HG03175 (cell line): ENCODE results near the gene PTK7.

Experiments
- ATAC-seq: cut with Tn5 transposase; IDR thresholded peaks from one replicate; pipeline ENCODE4 v1.9.1; 2021; ENCODE audit warnings: mild to moderate bottlenecking, moderate library complexity; ENCODE audit not compliant: unreplicated experiment

The PTK7 gene

GRCh38 chr6:43143235-43144128 is 67.4 kb downstream of the PTK7 start:
- ATAC-seq = peak; percentile 76

DNA sequence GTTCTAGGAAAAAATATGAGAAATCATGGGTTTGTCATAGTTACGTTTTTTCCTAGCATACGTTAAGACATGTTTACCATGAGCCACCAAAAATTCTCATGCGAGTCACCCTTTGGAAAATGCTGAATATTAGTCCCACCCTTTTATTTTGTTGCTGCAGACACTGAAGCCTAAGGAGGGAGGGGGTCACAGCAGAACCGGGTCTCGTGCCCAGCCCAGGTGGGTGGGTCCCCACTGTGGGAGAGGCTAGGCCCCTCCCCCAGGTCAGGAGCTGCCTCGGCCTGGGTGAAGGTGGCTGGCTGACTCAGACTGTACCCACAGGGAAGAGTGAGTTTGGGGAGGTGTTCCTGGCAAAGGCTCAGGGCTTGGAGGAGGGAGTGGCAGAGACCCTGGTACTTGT is 68.8 kb downstream of the PTK7 start:
- ATAC-seq = no peak

- ATAC-seq = no peak
These were observed 70.1 kb downstream of the PTK7 start for GRCh38 chr6:43146261-43146660.

DNA sequence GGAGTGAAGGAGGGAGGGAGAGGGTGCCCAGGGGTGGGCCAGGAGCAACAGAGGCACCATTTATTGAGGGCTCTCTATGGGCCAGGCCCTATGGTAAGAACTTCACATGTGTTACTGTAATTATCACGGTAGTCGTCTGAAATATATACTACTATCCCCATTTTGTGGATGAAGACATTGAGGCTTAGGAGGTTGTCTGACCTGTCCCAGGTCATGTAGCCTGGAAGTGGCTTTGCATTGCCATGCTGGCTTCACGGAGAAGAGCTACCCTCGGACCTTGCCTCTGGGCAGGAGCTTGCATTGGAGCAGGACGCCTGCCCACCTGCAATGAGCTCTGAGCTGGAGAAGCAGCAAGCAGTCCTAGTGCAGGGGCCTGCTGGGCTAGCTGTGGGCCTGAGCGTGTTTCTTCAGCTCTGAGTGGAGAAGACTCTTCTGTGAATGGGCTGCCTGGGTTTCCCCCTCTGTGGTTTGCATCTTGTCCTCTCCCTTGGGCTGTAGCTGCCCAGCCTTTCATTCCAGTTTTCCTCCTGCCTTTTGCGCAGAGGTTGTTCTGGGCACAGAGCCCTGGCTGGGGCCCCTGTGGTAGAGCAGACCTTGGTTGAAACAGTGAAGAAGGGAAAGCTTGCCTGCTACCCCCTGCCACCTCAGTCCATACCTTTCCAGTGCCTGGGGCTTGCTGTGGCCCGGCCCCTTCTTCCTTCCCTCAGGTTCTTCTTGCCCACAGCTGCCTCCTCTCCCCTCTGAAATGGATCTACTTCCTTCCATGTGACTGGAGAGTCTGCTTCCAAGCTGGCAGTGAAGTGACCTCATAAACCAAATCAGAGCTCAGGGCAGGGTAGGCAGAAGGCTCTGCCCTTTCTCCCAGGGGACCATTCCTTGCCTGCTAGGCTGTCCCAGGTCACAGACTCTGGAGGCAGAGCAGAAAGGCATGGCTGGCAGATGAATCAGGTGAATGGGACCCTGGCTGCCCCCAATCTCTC is 70.9 kb downstream of the PTK7 start:
- ATAC-seq = no peak

GRCh38 chr6:43147691-43148477 is 71.8 kb downstream of the PTK7 start:
- no peak for ATAC-seq

- ATAC-seq = no peak
These were observed 73.2 kb downstream of the PTK7 start for GRCh38 chr6:43149265-43149664.

- no peak for ATAC-seq
These were observed 74.1 kb downstream of the PTK7 start for GRCh38 chr6:43150051-43150751.

DNA sequence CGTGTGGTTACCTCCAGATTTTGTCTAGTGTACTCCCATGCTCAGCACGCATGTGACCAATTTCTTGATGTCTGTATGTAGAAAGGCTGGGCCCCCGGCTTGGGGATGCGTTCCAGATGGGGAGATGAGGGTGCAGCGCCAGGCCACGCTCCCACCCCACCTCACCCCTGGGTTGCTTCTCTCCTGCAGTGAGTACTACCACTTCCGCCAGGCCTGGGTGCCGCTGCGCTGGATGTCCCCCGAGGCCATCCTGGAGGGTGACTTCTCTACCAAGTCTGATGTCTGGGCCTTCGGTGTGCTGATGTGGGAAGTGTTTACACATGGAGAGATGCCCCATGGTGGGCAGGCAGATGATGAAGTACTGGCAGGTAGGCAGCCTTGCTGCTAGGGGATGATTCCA is 83.5 kb downstream of the PTK7 start:
- no peak for ATAC-seq

DNA sequence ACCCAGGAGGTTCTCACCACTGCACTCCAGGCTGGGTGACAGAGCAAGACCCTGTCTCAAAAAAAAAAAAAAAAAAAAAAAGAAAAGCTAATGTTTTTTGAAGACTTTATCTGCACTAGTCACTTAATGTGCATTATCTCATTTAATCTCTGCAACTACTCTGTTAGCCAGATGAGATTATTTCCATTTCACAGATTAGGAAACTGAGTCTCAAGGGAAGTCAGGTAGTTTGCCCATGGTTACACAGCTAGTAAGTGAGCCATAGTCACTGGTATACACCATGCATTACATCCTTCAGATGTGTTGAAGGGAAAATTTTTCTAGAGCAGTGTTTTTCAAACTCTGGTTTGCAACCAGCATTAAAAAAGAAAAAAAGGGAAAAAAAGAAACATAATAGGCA is 87.8 kb downstream of the PTK7 start:
- no peak for ATAC-seq

- ATAC-seq = no peak
These were observed 94.4 kb downstream of the PTK7 start for GRCh38 chr6:43170417-43170930.

- peak; percentile 68 for ATAC-seq
These were observed 95.0 kb downstream of the PTK7 start, which contains the start of gene SRF for GRCh38 chr6:43170931-43171706. SRF (plus strand) TSS chr6:43171269; CDS start chr6:43171657, 388 bp downstream.

GRCh38 chr6:43171707-43172103 is 95.6 kb downstream of the PTK7 start:
- ATAC-seq = no peak

- no peak for ATAC-seq
These were observed 96.2 kb downstream of the PTK7 start for GRCh38 chr6:43172104-43173007.

GRCh38 chr6:43173591-43174262 is 97.6 kb downstream of the PTK7 start:
- no peak for ATAC-seq

DNA sequence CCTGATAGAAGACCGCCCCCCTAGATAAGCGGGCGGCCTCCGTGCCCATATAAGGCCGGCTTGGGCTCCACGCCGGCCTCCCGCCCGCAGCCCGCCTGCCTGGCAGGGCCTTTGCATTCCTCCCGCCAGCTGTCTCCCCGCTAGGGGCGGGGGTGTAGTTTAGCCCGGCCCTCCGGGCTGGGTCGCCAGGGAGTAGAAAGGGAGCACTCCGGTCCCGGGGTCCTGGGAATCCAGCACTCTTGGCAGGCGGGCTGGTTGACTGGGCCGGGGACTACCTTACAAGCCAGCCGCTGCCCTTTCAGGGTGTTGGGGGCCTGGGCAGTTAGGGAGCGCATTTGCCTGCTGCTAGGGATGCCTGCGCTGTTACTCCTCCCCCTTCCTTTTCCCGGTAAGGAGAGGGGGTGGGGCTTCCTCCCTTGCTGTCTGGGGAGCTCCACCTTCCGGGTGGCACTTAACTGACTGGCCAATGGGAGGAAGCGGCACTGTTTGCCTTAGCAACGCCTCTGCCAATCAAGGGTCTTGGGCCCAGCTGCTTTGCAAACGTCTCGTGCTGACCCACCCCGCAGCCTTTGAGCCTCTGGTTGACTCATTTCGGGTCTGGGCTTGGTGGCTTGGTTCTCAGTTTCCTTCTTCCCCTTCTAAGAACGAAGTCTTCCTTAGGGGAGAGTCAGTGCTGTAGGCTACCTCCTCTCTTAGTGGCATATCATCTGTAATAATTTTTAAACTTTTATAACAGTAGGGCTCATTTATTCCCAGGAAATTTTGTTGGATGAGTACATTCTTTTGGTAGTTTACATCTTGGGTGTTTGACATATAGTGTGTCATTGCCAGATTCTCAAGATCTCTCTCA is 98.4 kb downstream of the PTK7 start:
- ATAC-seq = peak; percentile 75

GRCh38 chr6:43175676-43176422 is 99.7 kb downstream of the PTK7 start:
- ATAC-seq = no peak
